Activated CD4-positive, alpha-beta memory T cell treated with anti-CD3 and anti-CD28 coated beads for 36 hours (primary cell): ENCODE data around the gene ASPHD1. TPM values are rescaled to one million over a fixed set of nuclear protein-coding genes. Genes with fewer than 3 reads are reported as not detected.
"Not testable (repeated sequence)": the region's sequence is repeated elsewhere in the genome, so short reads cannot be mapped to it uniquely, and the experiment has no call there.

Experiments used
- CTCF ChIA-PET: fragments of 350-600 bp; sonication (Branson Sonifier 250); formaldehyde crosslinking; loops from one replicate; lab custom pipeline; 2021; ENCODE audit warnings: antibody characterized with exemption, inconsistent platforms; lab: Charles Lee
- POLR2A ChIA-PET: fragments of 350-600 bp; sonication (Branson Sonifier 250); formaldehyde crosslinking; loops from one replicate; lab custom pipeline; 2021; ENCODE audit warnings: antibody characterized with exemption; lab: Charles Lee
- DNase-seq: peaks from one replicate; pipeline ENCODE4 v3.0.0-alpha.2; 2020
- H3K27ac Mint-ChIP-seq: one replicate; pipeline ENCODE4 v1.8.0; 2021; ENCODE audit warnings: mixed read lengths
- H3K27me3 Mint-ChIP-seq: one replicate; pipeline ENCODE4 v1.8.0; 2021; ENCODE audit warnings: mixed read lengths
- H3K36me3 Mint-ChIP-seq: one replicate; pipeline ENCODE4 v1.8.0; 2021; ENCODE audit warnings: mixed read lengths
- H3K4me1 Mint-ChIP-seq: one replicate; pipeline ENCODE4 v1.8.0; 2021; ENCODE audit warnings: low read depth, mixed read lengths
- H3K4me3 Mint-ChIP-seq: one replicate; pipeline ENCODE4 v1.8.0; 2021; ENCODE audit warnings: mild to moderate bottlenecking, mixed read lengths
- H3K9me3 Mint-ChIP-seq: one replicate; pipeline ENCODE4 v1.8.0; 2021; ENCODE audit warnings: mixed read lengths
- intact Hi-C: fragments of 100-400 bp; cut with micrococcal nuclease; formaldehyde crosslinking; loops from one replicate; pipeline ENCODE4 v1.15.1; 2023
- total RNA-seq, 2 experiments: library from RNA; stranded (reverse); gene quantifications; one replicate each; pipeline ENCODE4 v1.2.3, GENCODE V29; 2021

ASPHD1 gene
- total RNA-seq, 2 experiments from 2014 or later = 1.6 to 1.9 TPM

- H3K4me3 Mint-ChIP-seq = peak overlapping the region; percentile 57
- H3K36me3 Mint-ChIP-seq = no peaks in the 10 kb centered on the region
- no peak overlapping the region for H3K27ac Mint-ChIP-seq
- H3K9me3 Mint-ChIP-seq = no peaks in the 10 kb centered on the region
- POLR2A ChIA-PET = interaction anchor here (0.8 kb wide), 1 partner anchor 13 kb away, joined by 3 read pairs; no protein-coding TSS in a partner anchor
- peak; percentile 82 for DNase-seq
- intact Hi-C loops = no loop called here
- CTCF ChIA-PET = interaction anchor here (1.4 kb wide), 2 partner anchors 13 to 155 kb away, joined by 3 to 6 read pairs; no protein-coding TSS in a partner anchor
- H3K27me3 Mint-ChIP-seq = peaks cover 19% of the 10 kb centered on the region
- peaks cover 16% of the 10 kb centered on the region for H3K4me1 Mint-ChIP-seq
Measured at GRCh38 chr16:29877266-29877961, 22.9 kb upstream of the ASPHD1 start.

- Mint-ChIP-seq H3K36me3 (no peaks in the 10 kb centered on the region), H3K9me3 (no peaks in the 10 kb centered on the region), H3K27ac (no peak overlapping the region), H3K27me3 (peaks cover 19% of the 10 kb centered on the region), H3K4me1 (peaks cover 16% of the 10 kb centered on the region), H3K4me3 (no peak overlapping the region)
- ChIA-PET POLR2A (interaction anchor here (0.8 kb wide), 1 partner anchor 14 kb away, joined by 3 read pairs; no protein-coding TSS in a partner anchor), CTCF (interaction anchor here (1.4 kb wide), 2 partner anchors 14 to 154 kb away, joined by 3 to 6 read pairs; no protein-coding TSS in a partner anchor)
- intact Hi-C loops = no loop called here
- no peak for DNase-seq
Measured at GRCh38 chr16:29878172-29878571, 22.1 kb upstream of the ASPHD1 start.

- H3K4me1 Mint-ChIP-seq = peaks cover 14% of the 10 kb centered on the region
- ChIA-PET CTCF (no interaction called here), POLR2A (no interaction called here)
- no peaks in the 10 kb centered on the region for H3K36me3 Mint-ChIP-seq
- intact Hi-C loops = no loop called here
- DNase-seq = no peak
- H3K4me3 Mint-ChIP-seq = no peak overlapping the region
- H3K9me3 Mint-ChIP-seq = no peaks in the 10 kb centered on the region
- no peak overlapping the region for H3K27ac Mint-ChIP-seq
- H3K27me3 Mint-ChIP-seq = peaks cover 15% of the 10 kb centered on the region
Measured at GRCh38 chr16:29881050-29881449, 19.2 kb upstream of the ASPHD1 start.

- H3K27me3 Mint-ChIP-seq = no peaks in the 10 kb centered on the region
- no peak overlapping the region for H3K4me3 Mint-ChIP-seq
- no peaks in the 10 kb centered on the region for H3K4me1 Mint-ChIP-seq
- POLR2A ChIA-PET = no interaction called here
- no peaks in the 10 kb centered on the region for H3K9me3 Mint-ChIP-seq
- CTCF ChIA-PET = interaction anchor here (1.0 kb wide), 1 partner anchor 36 kb away, joined by 4 read pairs; no protein-coding TSS in a partner anchor
- intact Hi-C loops = no loop called here
- no peak overlapping the region for H3K27ac Mint-ChIP-seq
- no peaks in the 10 kb centered on the region for H3K36me3 Mint-ChIP-seq
- no peak for DNase-seq
Measured at GRCh38 chr16:29883987-29884386, 16.3 kb upstream of the ASPHD1 start.

- not testable (repeated sequence) for H3K27ac Mint-ChIP-seq
- CTCF ChIA-PET = interaction anchor here (0.7 kb wide), 1 partner anchor 41 kb away, joined by 3 read pairs; no protein-coding TSS in a partner anchor
Measured at GRCh38 chr16:29889372-29889771, 10.9 kb upstream of the ASPHD1 start.

GRCh38 chr16:29891525-29892457 lies 8.5 kb upstream of the ASPHD1 start:
- DNase-seq = no peak
- CTCF ChIA-PET = no interaction called here
- Mint-ChIP-seq H3K4me1 (no peaks in the 10 kb centered on the region), H3K36me3 (no peaks in the 10 kb centered on the region), H3K27me3 (no peaks in the 10 kb centered on the region), H3K27ac (no peak overlapping the region), H3K4me3 (no peak overlapping the region), H3K9me3 (no peaks in the 10 kb centered on the region)
- POLR2A ChIA-PET = no interaction called here
- intact Hi-C loops = no loop called here

More at GRCh38 chr16:29889372-29889771, 10.9 kb upstream of the ASPHD1 start:
- H3K27me3 Mint-ChIP-seq, H3K36me3 Mint-ChIP-seq, H3K4me3 Mint-ChIP-seq, H3K9me3 Mint-ChIP-seq, POLR2A ChIA-PET, DNase-seq, intact Hi-C loops, H3K4me1 Mint-ChIP-seq: not testable (repeated sequence)

- CTCF ChIA-PET = no interaction called here
- no peak overlapping the region for H3K27ac Mint-ChIP-seq
- H3K4me1 Mint-ChIP-seq = no peaks in the 10 kb centered on the region
- POLR2A ChIA-PET = no interaction called here
- DNase-seq = no peak
- H3K4me3 Mint-ChIP-seq = no peak overlapping the region
- peaks cover 3% of the 10 kb centered on the region for H3K27me3 Mint-ChIP-seq
- H3K9me3 Mint-ChIP-seq = no peaks in the 10 kb centered on the region
- intact Hi-C loops = no loop called here
- no peaks in the 10 kb centered on the region for H3K36me3 Mint-ChIP-seq
Measured at GRCh38 chr16:29892458-29892813, 7.9 kb upstream of the ASPHD1 start.

GRCh38 chr16:29893553-29893952 lies 6.7 kb upstream of the ASPHD1 start:
- ChIA-PET POLR2A (no interaction called here), CTCF (interaction anchor here (0.9 kb wide), 1 partner anchor 45 kb away, joined by 5 read pairs; no protein-coding TSS in a partner anchor)

GRCh38 chr16:29894352-29894751 lies 5.9 kb upstream of the ASPHD1 start:
- DNase-seq = no peak
- intact Hi-C loops = no loop called here
- no peak overlapping the region for H3K27ac Mint-ChIP-seq
- ChIA-PET CTCF (no interaction called here), POLR2A (no interaction called here)
- H3K4me3 Mint-ChIP-seq = no peak overlapping the region
- H3K9me3 Mint-ChIP-seq = no peaks in the 10 kb centered on the region
- H3K27me3 Mint-ChIP-seq = peaks cover 16% of the 10 kb centered on the region
- no peaks in the 10 kb centered on the region for H3K36me3 Mint-ChIP-seq
- no peaks in the 10 kb centered on the region for H3K4me1 Mint-ChIP-seq

More at GRCh38 chr16:29893553-29893952, 6.7 kb upstream of the ASPHD1 start:
- no peaks in the 10 kb centered on the region for H3K36me3 Mint-ChIP-seq
- no peaks in the 10 kb centered on the region for H3K4me1 Mint-ChIP-seq
- DNase-seq = no peak
- H3K4me3 Mint-ChIP-seq = no peak overlapping the region
- intact Hi-C loops = no loop called here
- H3K27ac Mint-ChIP-seq = no peak overlapping the region
- H3K9me3 Mint-ChIP-seq = no peaks in the 10 kb centered on the region
- H3K27me3 Mint-ChIP-seq = peaks cover 13% of the 10 kb centered on the region

GRCh38 chr16:29896841-29897240 lies 3.4 kb upstream of the ASPHD1 start:
- intact Hi-C loops = no loop called here
- Mint-ChIP-seq H3K27me3 (peaks cover 18% of the 10 kb centered on the region), H3K27ac (no peak overlapping the region), H3K4me1 (peaks cover 5% of the 10 kb centered on the region), H3K4me3 (no peak overlapping the region), H3K36me3 (no peaks in the 10 kb centered on the region), H3K9me3 (no peaks in the 10 kb centered on the region)
- DNase-seq = no peak
- ChIA-PET POLR2A (no interaction called here), CTCF (no interaction called here)

GRCh38 chr16:29897333-29897732 lies 3.0 kb upstream of the ASPHD1 start:
- intact Hi-C loops = no loop called here
- Mint-ChIP-seq H3K4me1 (peaks cover 5% of the 10 kb centered on the region), H3K27me3 (peaks cover 18% of the 10 kb centered on the region), H3K36me3 (no peaks in the 10 kb centered on the region), H3K27ac (no peak overlapping the region), H3K9me3 (no peaks in the 10 kb centered on the region), H3K4me3 (no peak overlapping the region)
- POLR2A ChIA-PET = no interaction called here
- CTCF ChIA-PET = no interaction called here
- no peak for DNase-seq
